Globus pallidus (tissue), 1 donor: Measurements from ENCODE around the gene RHBDD1.

Experiments
- DNase-seq: peaks from one replicate; pipeline ENCODE4 v3.0.0-alpha.2; 2015; ENCODE audit warnings: low spot score

RHBDD1 gene

GRCh38 chr2:227036527-227036926 is 200.7 kb downstream of the RHBDD1 start:
- DNase-seq = no peak

GRCh38 chr2:227038550-227039189 is 202.8 kb downstream of the RHBDD1 start:
- DNase-seq = no peak

- no peak for DNase-seq
Measured at GRCh38 chr2:227043981-227044380, 208.1 kb downstream of the RHBDD1 start.
